Muscle of leg (tissue), 11 donors: ENCODE results near the gene KIF26B. TPM values are rescaled to one million over a fixed set of nuclear protein-coding genes. Genes with fewer than 3 reads are reported as not detected.
"Not testable (repeated sequence)": the region's sequence is repeated elsewhere in the genome, so short reads cannot be mapped to it uniquely, and the experiment has no call there.

Experiments
- DNase-seq: peaks from one replicate; pipeline ENCODE4 v3.0.0; 2013
- H3K27ac ChIP-seq: one replicate; pipeline ENCODE4 v1.5.1; 2013; ENCODE audit warnings: mild to moderate bottlenecking, low read length, control low read depth
- H3K27me3 ChIP-seq: one replicate; pipeline ENCODE4 v1.6.1; 2013; ENCODE audit warnings: low read length; ENCODE audit not compliant: control insufficient read depth, insufficient read depth
- H3K36me3 ChIP-seq: one replicate; pipeline ENCODE4 v1.6.1; 2013; ENCODE audit warnings: low read length; ENCODE audit not compliant: control insufficient read depth, insufficient read depth
- H3K4me1 ChIP-seq: one replicate; pipeline ENCODE4 v1.6.1; 2013; ENCODE audit warnings: low read length; ENCODE audit not compliant: control insufficient read depth, insufficient read depth
- H3K4me3 ChIP-seq: one replicate; pipeline ENCODE4 v1.5.1; 2013; ENCODE audit warnings: low read length, control low read depth
- H3K9me3 ChIP-seq: replicated peaks from 2 replicates; pipeline ENCODE4 v1.6.1; 2013; ENCODE audit warnings: low read depth, low read length; ENCODE audit not compliant: control insufficient read depth
- WGBS: methylation state at CpG from one replicate; pipeline ENCODE4 v1.1.5; 2013; ENCODE audit warnings: missing lambda C conversion rate; ENCODE audit not compliant: insufficient coverage; 5-methylcytosine and 5-hydroxymethylcytosine counted together
- polyA plus RNA-seq, 8 donors: library from polyadenylated mRNA; unstranded; fragments of 120-200 nt; gene quantifications; one replicate each; pipeline versions ENCODE4 v1.2.1 to v1.2.3, GENCODE V29; 2013; ENCODE audit warnings: inconsistent platforms in 1 of 8, low replicate concordance in 1 of 8; ENCODE audit not compliant: insufficient read length in 8 of 8, insufficient read depth in 1 of 8
- total RNA-seq: library from RNA; stranded (reverse); fragments of 120-200 nt; gene quantifications from one replicate; pipeline ENCODE4 v1.2.4, GENCODE V29; 2013

The KIF26B gene
- total and polyA plus RNA-seq, 9 donors: 0.89 to 2.4 (median 1.0) TPM

GRCh38 chr1:245657371-245657770 lies 502.6 kb downstream of the KIF26B start:
- Histone ChIP-seq H3K4me3 (no peak overlapping the region), H3K27ac (no peak overlapping the region), H3K36me3 (no peaks in the 10 kb centered on the region), H3K4me1 (peaks cover 7% of the 10 kb centered on the region), H3K27me3 (no peaks in the 10 kb centered on the region), H3K9me3 (no peaks in the 10 kb centered on the region)
- 92% methylated on average over 3 of the region's 6 CpGs for WGBS
- no peak for DNase-seq

GRCh38 chr1:245663373-245663772 lies 508.6 kb downstream of the KIF26B start:
- Histone ChIP-seq H3K27ac (no peak overlapping the region), H3K36me3 (no peaks in the 10 kb centered on the region), H3K9me3 (no peaks in the 10 kb centered on the region), H3K27me3 (no peaks in the 10 kb centered on the region), H3K4me1 (no peaks in the 10 kb centered on the region), H3K4me3 (no peak overlapping the region)
- WGBS: 80% methylated on average over 1 of the region's 3 CpGs
- no peak for DNase-seq

GRCh38 chr1:245663841-245664240 lies 509.1 kb downstream of the KIF26B start:
- Histone ChIP-seq H3K9me3 (no peaks in the 10 kb centered on the region), H3K4me1 (no peaks in the 10 kb centered on the region), H3K27me3 (no peaks in the 10 kb centered on the region), H3K4me3 (no peak overlapping the region), H3K27ac (no peak overlapping the region), H3K36me3 (no peaks in the 10 kb centered on the region)
- no peak for DNase-seq
- 84% methylated on average over 3 of the region's 8 CpGs for WGBS

GRCh38 chr1:245666412-245666811 lies 511.6 kb downstream of the KIF26B start:
- no peak overlapping the region for H3K4me3 ChIP-seq
- H3K4me1 ChIP-seq: no peaks in the 10 kb centered on the region
- WGBS: 84% methylated on average over 6 of the region's 9 CpGs
- H3K27ac ChIP-seq: no peak overlapping the region
- no peaks in the 10 kb centered on the region for H3K36me3 ChIP-seq
- H3K9me3 ChIP-seq: no peaks in the 10 kb centered on the region
- DNase-seq: no peak
- no peaks in the 10 kb centered on the region for H3K27me3 ChIP-seq

GRCh38 chr1:245671349-245671748 lies 516.6 kb downstream of the KIF26B start:
- H3K4me3 ChIP-seq: no peak overlapping the region
- no peaks in the 10 kb centered on the region for H3K4me1 ChIP-seq
- H3K36me3 ChIP-seq: no peaks in the 10 kb centered on the region
- no peaks in the 10 kb centered on the region for H3K9me3 ChIP-seq
- no peak overlapping the region for H3K27ac ChIP-seq
- WGBS: 92% methylated on average over 2 of the region's 5 CpGs
- no peaks in the 10 kb centered on the region for H3K27me3 ChIP-seq
- no peak for DNase-seq

GRCh38 chr1:245671966-245672767 lies 517.4 kb downstream of the KIF26B start:
- 92% methylated on average over 17 of the region's 18 CpGs for WGBS
- Histone ChIP-seq H3K36me3 (no peaks in the 10 kb centered on the region), H3K27ac (no peak overlapping the region), H3K9me3 (no peaks in the 10 kb centered on the region), H3K4me3 (no peak overlapping the region), H3K4me1 (no peaks in the 10 kb centered on the region), H3K27me3 (no peaks in the 10 kb centered on the region)
- no peak for DNase-seq

GRCh38 chr1:245672836-245673656 lies 518.3 kb downstream of the KIF26B start:
- DNase-seq, H3K9me3 ChIP-seq, H3K36me3 ChIP-seq, H3K4me1 ChIP-seq, H3K4me3 ChIP-seq, H3K27ac ChIP-seq, H3K27me3 ChIP-seq: not testable (repeated sequence)
- WGBS: 96% methylated on average over 23 of the region's 41 CpGs

- no CpG with 5 or more reads among the region's 2 CpGs for WGBS
- H3K36me3 ChIP-seq: no peaks in the 10 kb centered on the region
- no peaks in the 10 kb centered on the region for H3K4me1 ChIP-seq
- H3K27me3 ChIP-seq: no peaks in the 10 kb centered on the region
- no peaks in the 10 kb centered on the region for H3K9me3 ChIP-seq
- H3K27ac ChIP-seq: no peak overlapping the region
- DNase-seq: no peak
- H3K4me3 ChIP-seq: no peak overlapping the region
Measured at GRCh38 chr1:245673881-245674414, 519.2 kb downstream of the KIF26B start.

- no peaks in the 10 kb centered on the region for H3K27me3 ChIP-seq
- WGBS: 79% methylated on average over 4 of the region's 9 CpGs
- H3K27ac ChIP-seq: no peak overlapping the region
- H3K36me3 ChIP-seq: no peaks in the 10 kb centered on the region
- DNase-seq: no peak
- peaks cover under 1% of the 10 kb centered on the region for H3K4me1 ChIP-seq
- no peaks in the 10 kb centered on the region for H3K9me3 ChIP-seq
- no peak overlapping the region for H3K4me3 ChIP-seq
Measured at GRCh38 chr1:245677461-245678240, 522.9 kb downstream of the KIF26B start.
